HCT116 (cell line): ENCODE results near the gene COL16A1. TPM values are rescaled to one million over a fixed set of nuclear protein-coding genes. Genes with fewer than 3 reads are reported as not detected.

Experiments used
- ATAC-seq: fragments of 200-7000 bp; cut with Tn5 transposase; 2 replicates; pipeline ENCODE4 v1.9.1; 2020; ENCODE audit warnings: mild to moderate bottlenecking, moderate library complexity
- BruUV-seq: library from RNA; stranded (reverse); fragments of 400-500 nt; replicated peaks from 2 replicates; lab custom pipeline; 2021; lab: Mats Ljungman, UMichigan
- CTCF ChIA-PET: fragments of 300-600 bp; sonication (Branson Sonifier 250); formaldehyde crosslinking; loops from one replicate; lab custom pipeline; 2021; ENCODE audit warnings: antibody characterized with exemption; lab: Charles Lee
- POLR2A ChIA-PET: fragments of 300-600, 350-600 bp; sonication (Branson Sonifier 250); formaldehyde crosslinking; loops from one replicate; lab custom pipeline; 2021; ENCODE audit warnings: antibody characterized with exemption; lab: Charles Lee
- RAD21 ChIA-PET, 2 experiments: fragments of 300-600 bp; sonication (Branson Sonifier 250); formaldehyde crosslinking; loops; one replicate each; lab custom pipeline; 2023; ENCODE audit warnings: low total read pairs in 2 of 2; ENCODE audit not compliant: uncharacterized antibody in 2 of 2, unreplicated experiment in 2 of 2, low non-redundant PET in 1 of 2; lab: Charles Lee
- DNase-seq: peaks from one replicate; pipeline ENCODE4 v3.0.0-alpha.2; 2010; ENCODE audit warnings: low read depth, low spot score
- H2AFZ ChIP-seq: fragments of 200-600 bp; shearing (Covaris generic), sonication (generic); 2 replicates; pipeline ENCODE4 v1.6.1; 2017; ENCODE audit warnings: low read depth, mixed run types, mixed read lengths, antibody characterized with exemption, low read length; ENCODE audit not compliant: poor library complexity, severe bottlenecking
- H3K27ac ChIP-seq: 2 replicates; pipeline ENCODE4 v1.5.1; 2012; ENCODE audit warnings: low read depth, low read length
- H3K27me3 ChIP-seq: fragments of 200-600 bp; sonication (generic); 2 replicates; pipeline ENCODE4 v1.6.1; 2016; ENCODE audit warnings: mixed run types, low read length, mixed read lengths; ENCODE audit not compliant: insufficient read depth
- H3K36me3 ChIP-seq, 2 experiments: fragments of 200-500 bp in 1 of 2; fragments of 200-600 bp in 1 of 2; sonication (Bioruptor generic) in 1 of 2; sonication (generic) in 1 of 2; 2 replicates each; pipeline versions ENCODE4 v1.5.1 to v1.6.1; 2014 to 2016; ENCODE audit warnings: low read length in 2 of 2, inconsistent platforms in 1 of 2, mixed read lengths in 1 of 2, mixed run types in 1 of 2; ENCODE audit not compliant: insufficient read depth in 2 of 2, control insufficient read depth in 1 of 2
- H3K4me1 ChIP-seq, 2 experiments: fragments of 200-600 bp in 1 of 2; sonication (generic) in 1 of 2; 2 replicates each; pipeline versions ENCODE4 v1.5.1 to v1.6.1; 2012 to 2017; ENCODE audit warnings: low read length in 2 of 2, inconsistent platforms in 1 of 2, mild to moderate bottlenecking in 1 of 2, mixed read lengths in 1 of 2, mixed run types in 1 of 2, moderate library complexity in 1 of 2; ENCODE audit not compliant: insufficient read depth in 2 of 2, control insufficient read depth in 1 of 2
- H3K4me2 ChIP-seq: fragments of 200-600 bp; sonication (generic); 2 replicates; pipeline ENCODE4 v1.6.1; 2017; ENCODE audit warnings: mixed run types, low read length, mixed read lengths
- H3K4me3 ChIP-seq, 2 experiments: fragments of 200-600 bp in 1 of 2; sonication (generic) in 1 of 2; replicated peaks in 1 of 2; 2 replicates each; pipeline ENCODE4 v1.5.1; 2011 to 2016; ENCODE audit warnings: low read length in 2 of 2, control low read depth in 1 of 2, low read depth in 1 of 2, mild to moderate bottlenecking in 1 of 2, mixed read lengths in 1 of 2, mixed run types in 1 of 2
- H3K79me2 ChIP-seq: fragments of 200-600 bp; sonication (generic); 2 replicates; pipeline ENCODE4 v1.6.1; 2017; ENCODE audit warnings: mild to moderate bottlenecking, mixed run types, low read length, moderate library complexity, mixed read lengths; ENCODE audit not compliant: insufficient read depth
- H3K9ac ChIP-seq: fragments of 200-600 bp; sonication (generic); 2 replicates; pipeline ENCODE4 v1.6.1; 2016; ENCODE audit warnings: low read length, mixed read lengths
- H3K9me2 ChIP-seq: fragments of 200-600 bp; sonication (generic), shearing (Covaris generic); 2 replicates; pipeline ENCODE4 v1.6.1; 2017; ENCODE audit warnings: mixed run types, mild to moderate bottlenecking, moderate library complexity; ENCODE audit not compliant: insufficient read depth
- H3K9me3 ChIP-seq, 2 experiments: fragments of 200-500 bp in 1 of 2; fragments of 200-600 bp in 1 of 2; sonication (Bioruptor generic) in 1 of 2; sonication (generic) in 1 of 2; 2 replicates each; pipeline ENCODE4 v1.6.1; 2014 to 2017; ENCODE audit warnings: low read length in 2 of 2, mixed read lengths in 2 of 2, inconsistent platforms in 1 of 2, low read depth in 1 of 2, mild to moderate bottlenecking in 1 of 2, mixed run types in 1 of 2, moderate library complexity in 1 of 2; ENCODE audit not compliant: control insufficient read depth in 1 of 2, insufficient read depth in 1 of 2
- H4K20me1 ChIP-seq: fragments of 200-600 bp; sonication (generic), shearing (Covaris generic); 2 replicates; pipeline ENCODE4 v1.6.1; 2017; ENCODE audit warnings: mixed run types, mild to moderate bottlenecking, moderate library complexity; ENCODE audit not compliant: insufficient read depth
- CBX3 ChIP-seq: IDR thresholded peaks from 2 replicates; pipeline ENCODE4 v1.6.1; 2012; ENCODE audit warnings: low read depth
- CEBPB ChIP-seq: IDR thresholded peaks from 2 replicates; pipeline ENCODE4 v1.6.1; 2012; ENCODE audit warnings: low read depth
- CTCF ChIP-seq, 3 experiments: fragments of 200-600 bp in 1 of 3; sonication (generic) in 1 of 3; IDR thresholded peaks in 2 of 3; conservative IDR thresholded peaks in 1 of 3; 2 replicates each; pipeline ENCODE4 v1.5.1; 2012 to 2017; ENCODE audit warnings: low read depth in 2 of 3, low read length in 2 of 3, antibody characterized with exemption in 1 of 3, borderline replicate concordance in 1 of 3, control low read depth in 1 of 3, mild to moderate bottlenecking in 1 of 3, mixed read lengths in 1 of 3, mixed run types in 1 of 3, moderate library complexity in 1 of 3; ENCODE audit not compliant: insufficient read depth in 1 of 3
- EGR1 ChIP-seq: IDR thresholded peaks from 2 replicates; pipeline ENCODE4 v1.6.1; 2012; ENCODE audit warnings: low read depth
- ELF1 ChIP-seq: IDR thresholded peaks from 2 replicates; pipeline ENCODE4 v1.6.1; 2012; ENCODE audit warnings: low read depth, borderline replicate concordance
- FOSL1 ChIP-seq: IDR thresholded peaks from 2 replicates; pipeline ENCODE4 v1.6.1; 2012; ENCODE audit warnings: low read depth
- RAD21 ChIP-seq: IDR thresholded peaks from 2 replicates; pipeline ENCODE4 v1.6.1; 2012; ENCODE audit warnings: low read depth, mild to moderate bottlenecking
- REST ChIP-seq: IDR thresholded peaks from 2 replicates; pipeline ENCODE4 v1.6.1; 2012; ENCODE audit warnings: low read depth
- SP1 ChIP-seq: IDR thresholded peaks from 2 replicates; pipeline ENCODE4 v1.6.1; 2012; ENCODE audit warnings: low read depth
- SRF ChIP-seq: IDR thresholded peaks from 2 replicates; pipeline ENCODE4 v1.6.1; 2012; ENCODE audit warnings: low read depth
- TCF7L2 ChIP-seq: IDR thresholded peaks from 2 replicates; pipeline ENCODE4 v1.7.0; 2011; ENCODE audit warnings: borderline replicate concordance, inconsistent platforms; ENCODE audit not compliant: insufficient read depth, insufficient read length; ENCODE audit errors: extremely low read depth
- YY1 ChIP-seq: IDR thresholded peaks from 2 replicates; pipeline ENCODE4 v1.6.1; 2011; ENCODE audit warnings: low read length, low read depth, moderate library complexity, mild to moderate bottlenecking; ENCODE audit not compliant: insufficient replicate concordance; ENCODE audit errors: extremely low read depth
- intact Hi-C: fragments of 100-400 bp; cut with micrococcal nuclease; formaldehyde crosslinking; loops from 2 replicates; pipeline ENCODE4 v1.10.0; 2022
- total RNA-seq: library from RNA; stranded (reverse); gene quantifications from one replicate; pipeline ENCODE4 v1.2.1, GENCODE V29; 2021; ENCODE audit not compliant: unreplicated experiment
- TF ChIP-seq, protein P1 (sequence below): IDR thresholded peaks from 2 replicates; pipeline ENCODE4 v1.6.1; 2012
- TF ChIP-seq, protein P2 (sequence below): IDR thresholded peaks from 2 replicates; pipeline ENCODE4 v1.6.1; 2011; ENCODE audit warnings: mild to moderate bottlenecking, low read length, moderate library complexity; ENCODE audit not compliant: insufficient replicate concordance; ENCODE audit errors: extremely low read depth

Gene COL16A1
- total RNA-seq, 1 experiment from 2014 or later: 2.2 TPM

DNA sequence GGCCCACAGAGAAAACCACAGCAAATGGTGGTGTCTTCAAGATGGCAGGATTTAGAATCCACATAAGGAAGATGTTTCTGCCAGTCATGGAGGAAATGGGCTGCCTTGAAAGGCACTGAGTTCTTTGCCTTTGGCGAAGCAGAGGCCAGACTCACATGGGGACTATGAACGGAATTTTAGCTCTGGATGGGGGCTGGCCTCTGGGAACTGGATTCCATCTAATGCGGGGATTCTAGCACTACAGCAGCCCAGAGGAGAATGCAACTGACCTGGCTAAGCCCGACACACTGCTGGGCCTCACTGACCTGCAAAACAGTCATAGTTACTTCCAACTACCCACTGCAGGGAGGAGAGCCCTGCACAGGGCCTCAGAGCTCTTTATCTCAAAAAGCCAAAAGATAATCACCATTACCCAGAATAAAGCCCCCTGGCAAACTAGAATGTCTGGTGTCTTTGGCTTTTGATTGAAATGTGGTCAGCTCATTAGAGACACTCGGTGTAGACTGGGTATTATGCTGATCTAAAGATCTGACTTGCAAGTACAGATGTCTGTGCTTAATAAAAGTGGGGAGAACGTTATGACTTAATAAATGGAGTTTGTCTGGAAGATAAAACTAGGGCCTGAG is 74.8 kb downstream of the COL16A1 start:
- H3K79me2 ChIP-seq: no peaks in the 10 kb centered on the region
- H3K4me1 ChIP-seq: no peaks in the 10 kb centered on the region; a peak in 1 of 4 replicates
- H3K4me2 ChIP-seq: no peak overlapping the region
- ATAC-seq (no peak), DNase-seq (no peak)
- ChIA-PET CTCF (no interaction called here), POLR2A (interaction anchor here (1.0 kb wide), 1 partner anchor 16 kb away, joined by 3 read pairs; the partner anchor contains the start of gene PEF1), RAD21 (no interaction called here)
- no peak overlapping the region for H2AFZ ChIP-seq
- no peaks in the 10 kb centered on the region for H3K27me3 ChIP-seq
- no peaks in the 10 kb centered on the region for H3K9me2 ChIP-seq
- no peaks in the 10 kb centered on the region for H4K20me1 ChIP-seq
- H3K36me3 ChIP-seq: peaks cover 9 to 34% of the 10 kb centered on the region in 2 experiments; a peak in 3 of 4 replicates
- no peak overlapping the region for H3K9ac ChIP-seq
- H3K4me3 ChIP-seq: no peak overlapping the region
- TF ChIP-seq RAD21: no peak
- no peak for TF ChIP-seq SP1
- TF ChIP-seq, protein P1, sequence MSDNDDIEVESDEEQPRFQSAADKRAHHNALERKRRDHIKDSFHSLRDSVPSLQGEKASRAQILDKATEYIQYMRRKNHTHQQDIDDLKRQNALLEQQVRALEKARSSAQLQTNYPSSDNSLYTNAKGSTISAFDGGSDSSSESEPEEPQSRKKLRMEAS: no peak
- no peak for TF ChIP-seq CTCF (IDR thresholded peaks at IDR 0.05 in 2 of 3, conservative IDR thresholded peaks at IDR 0.05 in 1 of 3; ENCODE audit: borderline replicate concordance in 1 of 3, insufficient read depth in 1 of 3, low read depth in 2 of 3, low read length in 2 of 3)
- TF ChIP-seq YY1: no peak
- TF ChIP-seq, protein P2, sequence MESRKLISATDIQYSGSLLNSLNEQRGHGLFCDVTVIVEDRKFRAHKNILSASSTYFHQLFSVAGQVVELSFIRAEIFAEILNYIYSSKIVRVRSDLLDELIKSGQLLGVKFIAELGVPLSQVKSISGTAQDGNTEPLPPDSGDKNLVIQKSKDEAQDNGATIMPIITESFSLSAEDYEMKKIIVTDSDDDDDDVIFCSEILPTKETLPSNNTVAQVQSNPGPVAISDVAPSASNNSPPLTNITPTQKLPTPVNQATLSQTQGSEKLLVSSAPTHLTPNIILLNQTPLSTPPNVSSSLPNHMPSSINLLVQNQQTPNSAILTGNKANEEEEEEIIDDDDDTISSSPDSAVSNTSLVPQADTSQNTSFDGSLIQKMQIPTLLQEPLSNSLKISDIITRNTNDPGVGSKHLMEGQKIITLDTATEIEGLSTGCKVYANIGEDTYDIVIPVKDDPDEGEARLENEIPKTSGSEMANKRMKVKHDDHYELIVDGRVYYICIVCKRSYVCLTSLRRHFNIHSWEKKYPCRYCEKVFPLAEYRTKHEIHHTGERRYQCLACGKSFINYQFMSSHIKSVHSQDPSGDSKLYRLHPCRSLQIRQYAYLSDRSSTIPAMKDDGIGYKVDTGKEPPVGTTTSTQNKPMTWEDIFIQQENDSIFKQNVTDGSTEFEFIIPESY: no peak
- TF ChIP-seq CEBPB: no peak
- no peak for TF ChIP-seq REST
- no peak for TF ChIP-seq SRF
- no peak for TF ChIP-seq FOSL1
- TF ChIP-seq EGR1: no peak
- no peak for TF ChIP-seq TCF7L2
- no peak for TF ChIP-seq CBX3
- no peak for TF ChIP-seq ELF1
- intact Hi-C loops: no loop called here
- no TSS peak for BruUV-seq
- H3K9me3 ChIP-seq: no peaks in the 10 kb centered on the region
- no peak overlapping the region for H3K27ac ChIP-seq
